Ovary (tissue), 9 donors: ENCODE results near the gene STK33. TPM values are rescaled to one million over a fixed set of nuclear protein-coding genes. Genes with fewer than 3 reads are reported as not detected.

ENCODE experiments used
- DNase-seq, 5 donors: peaks; one replicate each; pipeline ENCODE4 v3.0.0-alpha.2; 2019 to 2020
- H3K27ac ChIP-seq, 2 donors: fragments of 200-600 bp; one replicate each; pipeline versions ENCODE4 v1.5.1 to v1.8.0; 2019 to 2022
- H3K27me3 ChIP-seq: fragments of 200-600 bp; one replicate; pipeline ENCODE4 v1.8.0; 2022
- H3K36me3 ChIP-seq: fragments of 200-600 bp; sonication (generic); one replicate; pipeline ENCODE4 v1.5.1; 2019
- H3K4me1 ChIP-seq: one replicate; pipeline ENCODE4 v1.8.1; 2013; ENCODE audit warnings: mild to moderate bottlenecking, moderate library complexity; ENCODE audit not compliant: insufficient read depth
- H3K4me3 ChIP-seq: fragments of 200-600 bp; sonication (generic); one replicate; pipeline ENCODE4 v1.5.1; 2017
- H3K9me3 ChIP-seq, 2 donors: fragments of 200-600 bp in 1 of 2; sonication (generic) in 1 of 2; one replicate each; pipeline versions ENCODE4 v1.5.1 to v1.8.1; 2013 to 2019; ENCODE audit warnings: mild to moderate bottlenecking in 1 of 2, moderate library complexity in 1 of 2
- EP300 ChIP-seq: sonication (generic); formaldehyde crosslinking; IDR thresholded peaks from one replicate; pipeline ENCODE4 v1.6.1; 2017; ENCODE audit warnings: antibody characterized with exemption
- POLR2A ChIP-seq: fragments of 450-650 bp; IDR thresholded peaks from one replicate; pipeline ENCODE4 v1.6.1; 2017; ENCODE audit warnings: antibody characterized with exemption, mild to moderate bottlenecking, moderate library complexity
- WGBS, 3 donors: extraction: QIAGEN DNeasy Blood & Tissue Kit in 1 of 3; methylation state at CpG; one replicate each; pipeline versions ENCODE4 v1.1.5 to v1.1.7; 2013 to 2017; 5-methylcytosine and 5-hydroxymethylcytosine counted together
- intact Hi-C, 4 donors: fragments of 100-400 bp; cut with DNase I; formaldehyde crosslinking; loops; one replicate each; pipeline versions ENCODE4 v1.11.0 to v1.15.1; 2022 to 2023
- polyA plus RNA-seq, 2 donors: library from polyadenylated mRNA; stranded (reverse); fragments of 200-250 nt in 1 of 2; fragments of 350-450 nt in 1 of 2; fragmentation: Illumina TruSeq in 1 of 2; extraction: RNeasy Lipid Tissue Mini Kit (QIAGEN cat#74804) in 1 of 2; gene quantifications; one replicate each; pipeline ENCODE4 v1.2.3, GENCODE V29; 2013 to 2014
- total RNA-seq, 7 donors: library from RNA; depleted of rRNA in 2 of 7; stranded (reverse); fragments of >200 nt in 2 of 7; fragmentation: NEBNext Ultra II Directional in 3 of 7; extraction: Animal tissue kit (Norgen Biotek cat#: 25700) in 3 of 7; gene quantifications; one replicate each; pipeline versions ENCODE4 v1.1.0 to v1.2.4, GENCODE V29; 2016 to 2023
- TF ChIP-seq, protein P1 (sequence below), 3 donors: fragments of 450-650 bp in 2 of 3; fragments of 200-600 bp in 1 of 3; IDR thresholded peaks; one replicate each; pipeline versions ENCODE4 v1.5.1 to v1.8.0; 2016 to 2022; ENCODE audit warnings: antibody characterized with exemption in 3 of 3, mild to moderate bottlenecking in 1 of 3
- donor health status: DM: no; HTN: no; CAD: no; lungs with moderate emphysema.
- donor health status: DM: no; HTN: no; CAD: no.
- donor health status: Bipolar disorder and iron deficiency.
- donor health status: DM: yes; HTN: yes; CAD: no.
- donor health status: DM: no; HTN: no; CAD: no.
- donor health status: DM: yes; HTN: yes; CAD: no.

Gene STK33
- total and polyA plus RNA-seq, 9 donors, result 11.9 to 50.8 (median 23.5) TPM

DNA sequence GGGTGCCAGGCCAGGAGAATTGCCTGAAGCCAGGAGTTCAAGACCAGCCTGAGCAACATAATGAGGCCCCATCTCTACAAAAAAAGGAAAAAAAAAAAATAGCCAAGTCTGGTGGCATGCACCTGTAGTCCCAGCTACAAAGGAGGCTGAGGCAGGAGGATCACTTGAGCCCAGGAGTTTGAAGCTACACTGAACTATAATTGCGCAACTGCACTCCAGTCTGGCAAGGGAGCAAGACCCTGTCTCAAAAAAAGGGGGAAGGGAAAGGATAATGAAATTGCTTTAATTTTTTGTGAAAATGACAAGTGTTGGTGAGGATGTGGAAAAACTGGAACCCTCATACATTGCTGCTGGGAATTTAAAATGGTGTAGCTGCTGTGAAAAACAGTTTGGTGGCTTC, 19.2 kb downstream of the STK33 start:
- 97 to 100% (median 100%) methylated on average over 1 of the region's 1 CpG for WGBS, 3 donors
- H3K9me3 ChIP-seq, result no peaks in the 10 kb centered on the region
- H3K27ac ChIP-seq, result no peak overlapping the region
- intact Hi-C loops, result no loop called here
- H3K4me1 ChIP-seq, result no peaks in the 10 kb centered on the region
- no peak for DNase-seq
- no peak for TF ChIP-seq EP300
- H3K27me3 ChIP-seq, result no peaks in the 10 kb centered on the region
- H3K4me3 ChIP-seq, result no peak overlapping the region
- H3K36me3 ChIP-seq, result no peaks in the 10 kb centered on the region

DNA sequence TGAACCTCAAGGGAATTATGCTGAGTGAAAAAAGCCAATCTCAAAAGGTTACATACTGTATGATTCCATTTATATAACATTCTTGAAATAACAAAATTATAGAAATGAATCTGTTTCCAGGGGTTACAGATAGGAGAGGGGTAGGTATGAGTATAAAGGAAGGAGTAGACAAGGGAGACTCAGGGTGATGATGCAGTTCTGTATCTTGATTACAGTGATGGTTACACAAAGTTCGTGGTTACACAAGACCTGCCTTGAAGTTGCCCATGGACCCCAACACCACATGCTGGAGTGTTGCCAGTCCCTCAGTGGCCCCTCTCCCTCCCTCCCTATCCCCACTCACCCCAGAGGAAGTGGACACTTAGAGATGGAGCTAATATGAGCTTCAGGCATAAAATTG, 20.3 kb downstream of the STK33 start:
- H3K4me3 ChIP-seq, result no peak overlapping the region
- intact Hi-C loops, result no loop called here
- no peaks in the 10 kb centered on the region for H3K36me3 ChIP-seq
- H3K9me3 ChIP-seq, result no peaks in the 10 kb centered on the region
- H3K4me1 ChIP-seq, result no peaks in the 10 kb centered on the region
- TF ChIP-seq POLR2A (no peak), EP300 (no peak)
- TF ChIP-seq, protein P1, sequence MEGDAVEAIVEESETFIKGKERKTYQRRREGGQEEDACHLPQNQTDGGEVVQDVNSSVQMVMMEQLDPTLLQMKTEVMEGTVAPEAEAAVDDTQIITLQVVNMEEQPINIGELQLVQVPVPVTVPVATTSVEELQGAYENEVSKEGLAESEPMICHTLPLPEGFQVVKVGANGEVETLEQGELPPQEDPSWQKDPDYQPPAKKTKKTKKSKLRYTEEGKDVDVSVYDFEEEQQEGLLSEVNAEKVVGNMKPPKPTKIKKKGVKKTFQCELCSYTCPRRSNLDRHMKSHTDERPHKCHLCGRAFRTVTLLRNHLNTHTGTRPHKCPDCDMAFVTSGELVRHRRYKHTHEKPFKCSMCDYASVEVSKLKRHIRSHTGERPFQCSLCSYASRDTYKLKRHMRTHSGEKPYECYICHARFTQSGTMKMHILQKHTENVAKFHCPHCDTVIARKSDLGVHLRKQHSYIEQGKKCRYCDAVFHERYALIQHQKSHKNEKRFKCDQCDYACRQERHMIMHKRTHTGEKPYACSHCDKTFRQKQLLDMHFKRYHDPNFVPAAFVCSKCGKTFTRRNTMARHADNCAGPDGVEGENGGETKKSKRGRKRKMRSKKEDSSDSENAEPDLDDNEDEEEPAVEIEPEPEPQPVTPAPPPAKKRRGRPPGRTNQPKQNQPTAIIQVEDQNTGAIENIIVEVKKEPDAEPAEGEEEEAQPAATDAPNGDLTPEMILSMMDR (IDR thresholded peaks at IDR 0.05), result no peak
- H3K27me3 ChIP-seq, result no peaks in the 10 kb centered on the region
- DNase-seq, result no peak
- no peak overlapping the region for H3K27ac ChIP-seq
- 84 to 94% (median 90%) methylated on average over 1 of the region's 1 CpG for WGBS, 3 donors

DNA sequence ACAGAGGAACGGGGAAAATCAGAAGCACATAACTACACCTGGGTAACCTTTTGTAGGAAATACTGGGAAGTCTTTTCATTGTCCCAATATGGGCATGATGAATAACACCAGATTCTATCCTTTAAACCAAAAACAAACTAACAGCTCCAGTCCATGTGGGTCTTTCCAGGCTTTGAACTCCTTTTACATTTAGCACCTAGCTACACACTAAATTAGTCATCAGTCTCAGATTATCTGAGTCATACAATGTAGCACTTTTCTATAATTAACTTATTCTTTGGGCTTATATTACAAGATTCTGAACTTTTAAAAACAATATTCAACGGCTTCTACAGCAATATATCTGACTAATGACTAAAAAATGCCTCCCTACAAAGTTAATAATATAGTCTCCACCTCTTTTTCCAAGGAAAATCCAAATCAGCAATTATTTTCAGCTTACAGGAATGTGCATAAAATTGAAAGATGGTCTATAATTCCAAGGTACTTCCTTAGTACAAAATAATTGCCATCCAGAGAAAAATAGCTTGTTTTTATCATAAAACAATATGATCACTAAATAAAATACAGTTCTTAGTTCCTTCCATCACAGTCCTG, 26.3 kb downstream of the STK33 start:
- no peak for TF ChIP-seq POLR2A
- TF ChIP-seq, protein P1 (IDR thresholded peaks at IDR 0.05), result no peak
- TF ChIP-seq EP300, result no peak
- 45 to 50% (median 49%) methylated on average over 2 of the region's 2 CpGs for WGBS, 3 donors
- Histone ChIP-seq H3K36me3 (no peaks in the 10 kb centered on the region), H3K9me3 (no peaks in the 10 kb centered on the region), H3K4me1 (no peaks in the 10 kb centered on the region), H3K4me3 (no peak overlapping the region), H3K27me3 (no peaks in the 10 kb centered on the region), H3K27ac (no peak overlapping the region)
- intact Hi-C loops, result loop anchor here (2.0 to 10.0 kb wide), 4 partner anchors 233 to 345 kb away; no protein-coding TSS in a partner anchor
- DNase-seq, result no peak

DNA sequence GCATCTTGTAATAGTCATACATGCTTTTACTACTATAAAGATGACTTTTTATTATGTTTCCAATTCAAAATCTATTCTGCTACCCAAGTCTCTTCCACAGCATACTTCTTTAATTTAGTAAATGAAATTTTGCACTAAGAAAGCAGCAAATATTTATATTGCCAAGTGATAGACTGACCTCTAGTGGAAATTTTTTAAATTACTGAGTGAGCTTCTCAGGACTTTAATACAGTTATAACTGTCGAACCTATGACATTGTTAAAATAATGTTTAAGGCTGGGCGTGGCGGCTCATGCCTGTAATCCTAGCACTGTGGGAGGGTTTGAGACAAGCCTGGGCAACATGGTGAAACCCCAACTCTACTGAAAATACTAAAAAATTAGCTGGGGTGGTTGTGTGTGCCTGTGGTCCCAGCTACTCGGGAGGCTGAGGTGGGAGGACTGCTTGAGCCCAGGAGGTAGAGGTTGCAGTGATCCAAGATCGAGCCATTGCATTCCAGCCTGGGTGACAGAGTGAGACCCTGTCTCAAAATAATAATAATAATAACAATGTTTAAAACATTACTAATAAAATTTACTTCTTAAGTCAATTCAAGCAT, 27.3 kb downstream of the STK33 start:
- H3K27me3 ChIP-seq, result no peaks in the 10 kb centered on the region
- no peaks in the 10 kb centered on the region for H3K9me3 ChIP-seq
- no peak for TF ChIP-seq POLR2A
- TF ChIP-seq, protein P1 (IDR thresholded peaks at IDR 0.05), result peak; percentile 28 to 59 (median 40)
- no peak for TF ChIP-seq EP300
- no peak overlapping the region for H3K27ac ChIP-seq
- H3K4me1 ChIP-seq, result no peaks in the 10 kb centered on the region
- intact Hi-C loops, result loop anchor here (2.0 to 10.0 kb wide), 4 partner anchors 232 to 344 kb away; no protein-coding TSS in a partner anchor
- DNase-seq, result no peak
- WGBS, 3 donors, result 32 to 35% (median 34%) methylated on average over 5 of the region's 5 CpGs
- no peak overlapping the region for H3K4me3 ChIP-seq
- no peaks in the 10 kb centered on the region for H3K36me3 ChIP-seq

DNA sequence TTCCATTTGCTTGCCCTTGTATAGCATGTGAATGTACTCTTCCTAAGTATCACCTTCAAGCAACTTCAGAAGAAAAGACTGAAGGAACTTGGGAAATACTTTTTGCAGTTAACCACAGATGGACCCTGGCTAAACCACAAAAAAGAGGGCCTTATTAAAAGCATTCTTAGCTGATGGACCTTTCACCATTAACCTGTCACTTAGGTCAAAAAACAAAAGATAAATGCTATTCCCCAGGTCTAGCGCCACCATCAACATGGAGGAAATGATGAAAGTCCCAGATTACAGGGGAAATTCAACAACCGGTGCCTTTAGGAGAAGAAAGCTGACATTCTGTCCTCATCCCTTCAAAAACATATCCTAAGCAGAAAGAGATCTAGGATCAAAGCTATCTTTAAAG, 29.5 kb downstream of the STK33 start:
- no peak for DNase-seq
- WGBS, 3 donors, result 80 to 86% (median 82%) methylated on average over 2 of the region's 2 CpGs
- H3K9me3 ChIP-seq, result no peaks in the 10 kb centered on the region
- TF ChIP-seq, protein P1 (IDR thresholded peaks at IDR 0.05), result no peak
- no peaks in the 10 kb centered on the region for H3K4me1 ChIP-seq
- no peaks in the 10 kb centered on the region for H3K27me3 ChIP-seq
- intact Hi-C loops, result loop anchor here in 1 of 4 donors (10.0 kb wide), 1 partner anchor 230 kb away; no protein-coding TSS in a partner anchor
- H3K4me3 ChIP-seq, result no peak overlapping the region
- H3K27ac ChIP-seq, result no peak overlapping the region
- no peaks in the 10 kb centered on the region for H3K36me3 ChIP-seq
